ENCODE measurements around the gene CCDC171.

CCDC171 gene
- total RNA-seq, result 2.9 to 3.0 (median 2.9) reads per million in 3 donors

- DNase-seq, result peak; percentile 73 to 78 (median 74)
- H3K4me3 ChIP-seq (ENCODE audit: insufficient read depth, low read depth, low read length, poor library complexity, severe bottlenecking), result peak within 1 kb of the TSS; percentile 85
- H3K9me3 ChIP-seq (ENCODE audit: control insufficient read depth, low read length), result no peaks in the 10 kb centered on the region
- peaks cover 9% of the 10 kb centered on the region for H3K4me1 ChIP-seq (ENCODE audit: control insufficient read depth, insufficient read depth, low read length, poor library complexity, severe bottlenecking)
- H3K27me3 ChIP-seq (replicated peaks; ENCODE audit: control insufficient read depth, insufficient read depth, low read length, poor library complexity, severe bottlenecking), result no peaks in the 10 kb centered on the region
- peak within 1 kb of the TSS; percentile 62 for H3K27ac ChIP-seq (ENCODE audit: insufficient read depth, low read length, poor library complexity, severe bottlenecking)
- H3K36me3 ChIP-seq (ENCODE audit: control insufficient read depth, insufficient read depth, low read length), result no peaks in the 10 kb centered on the region
Measured at GRCh38 chr9:15552636-15553527, at the start of gene CCDC171. CCDC171 (plus strand) TSS chr9:15553043; CDS start chr9:15564089, 11,046 bp downstream.

GRCh38 chr9:15505921-15506320 is 46.9 kb upstream of the CCDC171 start:
- H3K27me3 ChIP-seq (replicated peaks; ENCODE audit: control insufficient read depth, insufficient read depth, low read length, poor library complexity, severe bottlenecking), result no peaks in the 10 kb centered on the region
- H3K9me3 ChIP-seq (ENCODE audit: control insufficient read depth, low read length), result no peaks in the 10 kb centered on the region
- no peak overlapping the region for H3K27ac ChIP-seq (ENCODE audit: insufficient read depth, low read length, poor library complexity, severe bottlenecking)
- no peak overlapping the region for H3K4me3 ChIP-seq (ENCODE audit: insufficient read depth, low read depth, low read length, poor library complexity, severe bottlenecking)
- H3K36me3 ChIP-seq (ENCODE audit: control insufficient read depth, insufficient read depth, low read length), result peaks cover 39% of the 10 kb centered on the region
- no peak for DNase-seq
- peaks cover 23% of the 10 kb centered on the region for H3K4me1 ChIP-seq (ENCODE audit: control insufficient read depth, insufficient read depth, low read length, poor library complexity, severe bottlenecking)

GRCh38 chr9:15509931-15510788 is 42.7 kb upstream of the CCDC171 start:
- H3K27me3 ChIP-seq (replicated peaks; ENCODE audit: control insufficient read depth, insufficient read depth, low read length, poor library complexity, severe bottlenecking), result no peaks in the 10 kb centered on the region
- peak; percentile 48 to 61 (median 53) for DNase-seq
- H3K36me3 ChIP-seq (ENCODE audit: control insufficient read depth, insufficient read depth, low read length), result peaks cover 27% of the 10 kb centered on the region
- H3K27ac ChIP-seq (ENCODE audit: insufficient read depth, low read length, poor library complexity, severe bottlenecking), result peak overlapping the region; percentile 92
- peaks cover 25% of the 10 kb centered on the region for H3K4me1 ChIP-seq (ENCODE audit: control insufficient read depth, insufficient read depth, low read length, poor library complexity, severe bottlenecking)
- H3K9me3 ChIP-seq (ENCODE audit: control insufficient read depth, low read length), result no peaks in the 10 kb centered on the region
- H3K4me3 ChIP-seq (ENCODE audit: insufficient read depth, low read depth, low read length, poor library complexity, severe bottlenecking), result peak overlapping the region; percentile 88

GRCh38 chr9:15510789-15511575 is 41.9 kb upstream of the CCDC171 start, which contains the start of gene PSIP1:
PSIP1 (minus strand) TSS chr9:15510970; CDS start chr9:15510188, 782 bp downstream.
- Histone ChIP-seq H3K27ac (ENCODE audit: insufficient read depth, low read length, poor library complexity, severe bottlenecking) (peak within 1 kb of the TSS; percentile 92), H3K36me3 (ENCODE audit: control insufficient read depth, insufficient read depth, low read length) (peaks cover 23% of the 10 kb centered on the region), H3K4me3 (ENCODE audit: insufficient read depth, low read depth, low read length, poor library complexity, severe bottlenecking) (peak within 1 kb of the TSS; percentile 88), H3K4me1 (ENCODE audit: control insufficient read depth, insufficient read depth, low read length, poor library complexity, severe bottlenecking) (peaks cover 25% of the 10 kb centered on the region), H3K27me3 (replicated peaks; ENCODE audit: control insufficient read depth, insufficient read depth, low read length, poor library complexity, severe bottlenecking) (no peaks in the 10 kb centered on the region), H3K9me3 (ENCODE audit: control insufficient read depth, low read length) (no peaks in the 10 kb centered on the region)
- DNase-seq, result peak; percentile 81 to 86 (median 85)

GRCh38 chr9:15512204-15512603 is 40.6 kb upstream of the CCDC171 start:
- Histone ChIP-seq H3K27ac (ENCODE audit: insufficient read depth, low read length, poor library complexity, severe bottlenecking) (peak overlapping the region; percentile 92), H3K9me3 (ENCODE audit: control insufficient read depth, low read length) (no peaks in the 10 kb centered on the region), H3K27me3 (replicated peaks; ENCODE audit: control insufficient read depth, insufficient read depth, low read length, poor library complexity, severe bottlenecking) (no peaks in the 10 kb centered on the region), H3K4me1 (ENCODE audit: control insufficient read depth, insufficient read depth, low read length, poor library complexity, severe bottlenecking) (peaks cover 25% of the 10 kb centered on the region), H3K4me3 (ENCODE audit: insufficient read depth, low read depth, low read length, poor library complexity, severe bottlenecking) (no peak overlapping the region), H3K36me3 (ENCODE audit: control insufficient read depth, insufficient read depth, low read length) (peaks cover 11% of the 10 kb centered on the region)
- DNase-seq, result no peak

GRCh38 chr9:15512889-15513288 is 40.0 kb upstream of the CCDC171 start:
- Histone ChIP-seq H3K9me3 (ENCODE audit: control insufficient read depth, low read length) (no peaks in the 10 kb centered on the region), H3K36me3 (ENCODE audit: control insufficient read depth, insufficient read depth, low read length) (peaks cover 7% of the 10 kb centered on the region), H3K4me1 (ENCODE audit: control insufficient read depth, insufficient read depth, low read length, poor library complexity, severe bottlenecking) (peaks cover 25% of the 10 kb centered on the region), H3K4me3 (ENCODE audit: insufficient read depth, low read depth, low read length, poor library complexity, severe bottlenecking) (no peak overlapping the region), H3K27ac (ENCODE audit: insufficient read depth, low read length, poor library complexity, severe bottlenecking) (no peak overlapping the region), H3K27me3 (replicated peaks; ENCODE audit: control insufficient read depth, insufficient read depth, low read length, poor library complexity, severe bottlenecking) (no peaks in the 10 kb centered on the region)
- DNase-seq, result no peak

- Histone ChIP-seq H3K27ac (ENCODE audit: insufficient read depth, low read length, poor library complexity, severe bottlenecking) (no peak overlapping the region), H3K36me3 (ENCODE audit: control insufficient read depth, insufficient read depth, low read length) (peaks cover 6% of the 10 kb centered on the region), H3K4me1 (ENCODE audit: control insufficient read depth, insufficient read depth, low read length, poor library complexity, severe bottlenecking) (peaks cover 22% of the 10 kb centered on the region), H3K9me3 (ENCODE audit: control insufficient read depth, low read length) (no peaks in the 10 kb centered on the region), H3K27me3 (replicated peaks; ENCODE audit: control insufficient read depth, insufficient read depth, low read length, poor library complexity, severe bottlenecking) (no peaks in the 10 kb centered on the region), H3K4me3 (ENCODE audit: insufficient read depth, low read depth, low read length, poor library complexity, severe bottlenecking) (no peak overlapping the region)
- DNase-seq, result no peak
Measured at GRCh38 chr9:15513335-15513734, 39.5 kb upstream of the CCDC171 start.

- Histone ChIP-seq H3K27me3 (replicated peaks; ENCODE audit: control insufficient read depth, insufficient read depth, low read length, poor library complexity, severe bottlenecking) (no peaks in the 10 kb centered on the region), H3K27ac (ENCODE audit: insufficient read depth, low read length, poor library complexity, severe bottlenecking) (no peak overlapping the region), H3K9me3 (ENCODE audit: control insufficient read depth, low read length) (no peaks in the 10 kb centered on the region), H3K4me1 (ENCODE audit: control insufficient read depth, insufficient read depth, low read length, poor library complexity, severe bottlenecking) (no peaks in the 10 kb centered on the region), H3K4me3 (ENCODE audit: insufficient read depth, low read depth, low read length, poor library complexity, severe bottlenecking) (no peak overlapping the region), H3K36me3 (ENCODE audit: control insufficient read depth, insufficient read depth, low read length) (no peaks in the 10 kb centered on the region)
- DNase-seq, result no peak
Measured at GRCh38 chr9:15519831-15520230, 33.0 kb upstream of the CCDC171 start.

- H3K27ac ChIP-seq (ENCODE audit: insufficient read depth, low read length, poor library complexity, severe bottlenecking), result no peak overlapping the region
- no peaks in the 10 kb centered on the region for H3K9me3 ChIP-seq (ENCODE audit: control insufficient read depth, low read length)
- no peaks in the 10 kb centered on the region for H3K36me3 ChIP-seq (ENCODE audit: control insufficient read depth, insufficient read depth, low read length)
- DNase-seq, result no peak
- no peaks in the 10 kb centered on the region for H3K27me3 ChIP-seq (replicated peaks; ENCODE audit: control insufficient read depth, insufficient read depth, low read length, poor library complexity, severe bottlenecking)
- no peak overlapping the region for H3K4me3 ChIP-seq (ENCODE audit: insufficient read depth, low read depth, low read length, poor library complexity, severe bottlenecking)
- no peaks in the 10 kb centered on the region for H3K4me1 ChIP-seq (ENCODE audit: control insufficient read depth, insufficient read depth, low read length, poor library complexity, severe bottlenecking)
Measured at GRCh38 chr9:15521254-15521653, 31.6 kb upstream of the CCDC171 start.

All from effector memory CD4-positive, alpha-beta T cell (primary cell).